GM19468 (cell line): ENCODE data around the gene SLC6A8.
"Not testable (repeated sequence)": the region's sequence is repeated elsewhere in the genome, so short reads cannot be mapped to it uniquely, and the experiment has no call there.

Source experiments
- ATAC-seq: cut with Tn5 transposase; IDR thresholded peaks from one replicate; pipeline ENCODE4 v1.9.1; 2021; ENCODE audit warnings: mild to moderate bottlenecking, moderate library complexity, moderate number of reproducible peaks; ENCODE audit not compliant: unreplicated experiment; ENCODE audit errors: extremely low read depth

SLC6A8 gene

DNA sequence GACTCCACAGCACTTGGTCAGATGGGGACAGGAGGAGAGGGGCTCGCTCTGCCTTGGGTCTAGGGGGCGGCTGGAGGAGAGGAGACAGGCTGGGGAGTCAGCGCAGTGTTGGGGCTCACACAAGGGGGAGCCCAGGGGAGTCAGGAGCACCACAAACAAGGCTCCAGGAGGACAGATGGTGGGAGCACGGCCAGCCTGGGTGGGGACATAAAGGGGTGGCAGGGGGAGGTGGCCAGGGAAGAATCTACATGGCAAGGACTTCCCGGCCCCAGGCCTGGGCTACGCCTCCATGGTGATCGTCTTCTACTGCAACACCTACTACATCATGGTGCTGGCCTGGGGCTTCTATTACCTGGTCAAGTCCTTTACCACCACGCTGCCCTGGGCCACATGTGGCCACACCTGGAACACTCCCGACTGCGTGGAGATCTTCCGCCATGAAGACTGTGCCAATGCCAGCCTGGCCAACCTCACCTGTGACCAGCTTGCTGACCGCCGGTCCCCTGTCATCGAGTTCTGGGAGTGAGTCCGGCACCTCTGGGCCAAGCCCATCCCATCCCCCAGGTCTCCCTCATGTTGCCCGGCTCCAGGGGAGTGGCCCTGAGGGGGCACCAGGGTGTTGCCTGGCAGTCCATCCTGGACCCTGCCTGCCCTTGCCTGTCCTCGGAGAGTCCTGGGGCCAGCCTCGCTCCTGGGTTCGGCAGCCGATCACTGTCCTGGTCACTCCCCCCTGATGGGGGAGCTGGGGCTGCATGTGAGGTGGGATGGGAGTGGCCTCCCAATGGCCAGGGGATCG lies 3.5 kb downstream of the SLC6A8 start:
- not testable (repeated sequence) for ATAC-seq

DNA sequence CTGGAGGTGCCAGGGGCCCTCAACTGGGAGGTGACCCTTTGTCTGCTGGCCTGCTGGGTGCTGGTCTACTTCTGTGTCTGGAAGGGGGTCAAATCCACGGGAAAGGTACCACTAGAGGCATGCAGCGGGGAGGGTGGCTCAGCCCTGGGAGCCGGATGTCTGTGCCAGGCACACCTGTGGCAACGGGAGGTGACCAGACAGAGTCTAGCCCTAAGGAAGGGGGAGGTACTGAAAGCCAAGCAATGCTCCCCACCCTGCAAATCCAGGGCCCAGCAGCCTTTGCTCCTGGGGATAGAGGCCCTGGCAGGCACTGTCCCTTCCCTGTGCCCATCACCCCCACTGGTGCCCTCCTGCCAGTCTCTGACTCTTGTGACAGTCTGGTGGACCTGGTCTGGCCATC lies 4.3 kb downstream of the SLC6A8 start:
- no peak for ATAC-seq

DNA sequence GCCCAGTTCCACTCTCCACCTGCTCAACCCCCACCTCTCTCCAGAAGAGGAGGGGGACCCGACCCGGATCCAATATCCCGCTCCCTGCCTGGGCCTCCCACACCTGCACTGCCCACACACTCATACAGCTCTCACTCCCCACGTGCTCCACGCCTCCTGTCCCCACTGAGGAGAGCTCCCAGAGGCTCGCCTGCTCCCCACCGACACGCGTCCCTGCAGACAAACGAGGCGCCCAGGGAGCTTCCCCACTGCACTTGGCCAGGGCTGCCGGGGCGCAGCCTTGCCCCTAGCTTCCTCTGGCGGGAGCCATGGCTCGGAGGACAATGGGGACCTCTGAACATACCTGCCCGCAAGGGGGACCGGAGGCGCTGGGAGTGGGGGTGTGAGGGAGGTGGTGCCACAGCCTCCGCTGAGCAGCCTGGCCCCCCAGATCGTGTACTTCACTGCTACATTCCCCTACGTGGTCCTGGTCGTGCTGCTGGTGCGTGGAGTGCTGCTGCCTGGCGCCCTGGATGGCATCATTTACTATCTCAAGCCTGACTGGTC lies 5.0 kb downstream of the SLC6A8 start:
- no peak for ATAC-seq

DNA sequence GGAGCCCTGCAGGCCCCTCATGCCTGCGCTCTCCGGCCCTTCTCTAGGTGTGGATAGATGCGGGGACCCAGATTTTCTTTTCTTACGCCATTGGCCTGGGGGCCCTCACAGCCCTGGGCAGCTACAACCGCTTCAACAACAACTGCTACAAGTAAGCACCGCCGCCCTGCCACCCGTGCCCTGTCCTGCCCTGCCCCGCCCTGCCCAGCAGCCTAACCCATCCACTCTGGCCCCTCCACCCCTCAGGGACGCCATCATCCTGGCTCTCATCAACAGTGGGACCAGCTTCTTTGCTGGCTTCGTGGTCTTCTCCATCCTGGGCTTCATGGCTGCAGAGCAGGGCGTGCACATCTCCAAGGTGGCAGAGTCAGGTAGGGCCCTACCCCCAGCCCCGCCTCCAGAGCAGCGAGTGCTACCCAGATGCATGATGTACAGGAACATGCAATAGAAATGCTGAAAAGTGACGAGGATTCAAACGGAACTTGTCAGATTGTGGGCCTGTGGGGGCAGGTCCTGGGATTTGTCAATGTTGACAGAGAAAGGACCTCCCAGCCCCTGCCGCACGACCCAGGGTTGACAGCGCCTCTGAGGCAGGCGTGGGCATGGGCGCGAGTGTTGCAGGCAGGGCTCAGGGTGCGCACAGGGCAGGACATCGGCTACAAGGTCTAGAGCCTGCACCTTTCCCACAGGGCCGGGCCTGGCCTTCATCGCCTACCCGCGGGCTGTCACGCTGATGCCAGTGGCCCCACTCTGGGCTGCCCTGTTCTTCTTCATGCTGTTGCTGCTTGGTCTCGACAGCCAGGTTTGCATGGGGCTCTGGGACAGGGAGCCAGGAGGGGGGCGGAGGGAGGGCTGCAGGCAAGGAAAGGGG lies 5.7 kb downstream of the SLC6A8 start:
- no peak for ATAC-seq

DNA sequence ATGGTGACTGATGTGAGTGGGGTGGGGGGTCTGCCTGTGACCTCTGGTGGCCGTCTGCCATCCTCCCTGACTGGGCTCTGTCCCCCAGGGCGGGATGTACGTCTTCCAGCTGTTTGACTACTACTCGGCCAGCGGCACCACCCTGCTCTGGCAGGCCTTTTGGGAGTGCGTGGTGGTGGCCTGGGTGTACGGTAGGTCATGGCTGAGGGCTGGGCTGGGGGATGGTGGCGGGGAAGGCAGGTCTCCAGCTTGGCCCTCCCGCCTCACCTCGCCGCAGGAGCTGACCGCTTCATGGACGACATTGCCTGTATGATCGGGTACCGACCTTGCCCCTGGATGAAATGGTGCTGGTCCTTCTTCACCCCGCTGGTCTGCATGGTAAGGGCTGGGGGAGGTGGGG lies 6.5 kb downstream of the SLC6A8 start:
- ATAC-seq: not testable (repeated sequence)

DNA sequence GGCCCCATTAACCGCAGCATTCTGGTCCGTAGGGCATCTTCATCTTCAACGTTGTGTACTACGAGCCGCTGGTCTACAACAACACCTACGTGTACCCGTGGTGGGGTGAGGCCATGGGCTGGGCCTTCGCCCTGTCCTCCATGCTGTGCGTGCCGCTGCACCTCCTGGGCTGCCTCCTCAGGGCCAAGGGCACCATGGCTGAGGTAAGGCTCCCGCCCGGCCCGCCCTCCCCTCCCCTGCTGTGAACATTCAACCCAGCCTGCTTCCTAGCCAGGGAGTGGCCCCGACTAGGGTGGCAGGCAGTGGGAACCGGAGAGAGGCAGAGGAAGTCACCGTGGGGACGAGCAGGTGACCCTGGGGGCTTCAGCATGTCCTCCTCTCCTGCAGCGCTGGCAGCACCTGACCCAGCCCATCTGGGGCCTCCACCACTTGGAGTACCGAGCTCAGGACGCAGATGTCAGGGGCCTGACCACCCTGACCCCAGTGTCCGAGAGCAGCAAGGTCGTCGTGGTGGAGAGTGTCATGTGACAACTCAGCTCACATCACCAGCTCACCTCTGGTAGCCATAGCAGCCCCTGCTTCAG lies 7.1 kb downstream of the SLC6A8 start:
- ATAC-seq: no peak

DNA sequence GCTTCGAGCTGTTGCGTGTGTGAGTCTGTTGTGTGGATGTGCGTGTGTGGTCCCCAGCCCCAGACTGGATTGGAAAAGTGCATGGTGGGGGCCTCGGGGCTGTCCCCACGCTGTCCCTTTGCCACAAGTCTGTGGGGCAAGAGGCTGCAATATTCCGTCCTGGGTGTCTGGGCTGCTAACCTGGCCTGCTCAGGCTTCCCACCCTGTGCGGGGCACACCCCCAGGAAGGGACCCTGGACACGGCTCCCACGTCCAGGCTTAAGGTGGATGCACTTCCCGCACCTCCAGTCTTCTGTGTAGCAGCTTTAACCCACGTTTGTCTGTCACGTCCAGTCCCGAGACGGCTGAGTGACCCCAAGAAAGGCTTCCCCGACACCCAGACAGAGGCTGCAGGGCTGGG lies 8.4 kb downstream of the SLC6A8 start:
- ATAC-seq: no peak

DNA sequence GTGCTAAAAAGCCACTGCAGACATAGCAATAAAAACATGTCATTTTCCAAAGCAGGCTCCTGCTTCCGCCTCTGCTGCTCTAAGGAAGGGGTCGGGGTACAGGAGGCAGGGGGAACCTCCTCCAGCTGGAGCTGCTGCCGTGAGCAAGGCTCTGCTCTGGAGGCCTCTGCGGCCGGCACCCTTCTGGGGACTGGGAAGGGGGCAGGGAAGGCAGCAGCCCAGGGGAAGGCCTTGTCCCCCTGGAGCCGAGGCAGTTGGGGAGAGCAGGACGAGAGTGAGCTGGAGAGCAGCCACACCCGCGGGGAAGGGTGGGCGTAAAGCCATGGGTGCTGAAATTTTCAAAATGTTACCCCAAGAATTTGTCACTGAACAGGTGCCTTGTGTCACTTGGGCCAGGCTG lies 8.8 kb downstream of the SLC6A8 start:
- not testable (repeated sequence) for ATAC-seq

DNA sequence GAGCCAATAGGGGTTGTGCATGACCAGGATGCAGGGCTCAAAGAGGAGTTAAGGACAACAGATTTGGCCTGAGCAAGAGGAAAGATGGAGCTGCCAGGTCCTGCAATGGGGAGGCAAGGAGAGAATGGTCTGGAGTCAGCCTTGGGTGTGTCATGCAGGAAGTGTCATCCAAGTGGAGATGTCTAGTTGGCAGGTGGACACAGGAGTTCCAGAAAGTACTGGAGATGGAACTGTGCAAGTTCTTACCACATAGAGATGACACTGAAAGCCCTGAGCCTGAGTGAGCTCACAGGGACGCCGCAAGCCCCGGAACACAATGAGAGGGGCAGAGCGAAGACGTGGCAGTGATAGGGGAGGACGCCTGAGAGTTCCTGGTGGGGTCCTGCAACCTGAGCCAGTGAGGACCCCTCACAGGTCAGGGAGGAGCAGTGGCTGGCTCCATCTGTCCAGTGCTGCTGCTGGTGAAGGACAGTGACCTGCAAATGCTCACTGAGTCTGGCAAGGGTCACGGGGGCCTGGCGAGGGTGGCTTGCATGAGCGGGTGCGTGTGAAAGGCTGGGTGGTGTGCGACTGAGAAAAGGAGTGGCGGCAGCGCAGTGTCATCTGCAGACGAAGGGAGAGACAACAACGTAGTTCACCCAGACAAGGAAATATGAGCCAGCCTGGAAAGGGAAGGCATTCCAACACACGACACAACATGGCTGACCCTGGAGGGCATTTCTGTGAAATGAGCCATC lies 9.4 kb downstream of the SLC6A8 start:
- ATAC-seq: not testable (repeated sequence)

DNA sequence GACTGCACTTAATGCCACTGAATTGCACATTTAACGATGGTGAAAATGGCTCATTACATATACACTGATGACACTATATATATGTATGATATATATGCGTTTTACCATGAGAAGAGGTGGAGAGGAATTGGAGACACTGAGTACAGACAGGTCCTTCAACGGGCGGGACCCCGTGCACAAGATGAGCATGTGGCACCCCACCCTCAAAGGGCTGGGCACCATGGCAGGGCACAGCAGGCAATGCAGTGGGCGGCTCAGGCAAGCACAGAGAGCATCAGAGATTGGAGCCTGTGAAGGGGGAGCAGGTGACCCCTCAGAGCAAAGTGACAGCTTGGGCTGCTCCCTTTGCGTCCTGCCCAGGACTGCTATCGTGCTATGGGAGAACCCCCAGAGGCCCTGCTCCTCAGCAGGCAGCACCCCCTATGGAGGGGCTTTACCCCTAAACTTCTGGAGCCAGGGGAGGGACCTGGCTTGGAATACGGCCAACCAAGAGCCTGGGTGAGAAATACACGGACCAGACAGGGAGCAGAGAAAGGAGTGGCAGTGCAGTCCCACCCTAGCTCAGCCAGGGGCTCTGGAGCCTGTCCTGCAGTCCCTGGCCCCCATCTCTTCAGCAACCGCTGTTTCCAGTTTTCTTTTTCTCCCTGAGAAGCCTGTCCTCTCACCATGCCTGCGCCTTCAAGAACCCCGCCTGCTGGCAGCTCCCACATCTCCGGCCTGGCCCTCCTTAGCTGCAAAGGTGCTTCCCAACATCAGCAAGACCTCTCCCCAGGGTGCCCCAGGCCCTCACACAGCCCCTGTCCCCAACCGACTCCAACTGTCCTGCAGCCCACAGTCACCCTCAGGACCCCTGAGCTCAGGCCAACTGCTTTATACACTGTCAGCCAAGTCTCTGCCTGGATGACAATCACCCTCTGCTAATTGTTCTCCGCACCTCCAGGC lies 10.5 kb downstream of the SLC6A8 start:
- no peak for ATAC-seq

DNA sequence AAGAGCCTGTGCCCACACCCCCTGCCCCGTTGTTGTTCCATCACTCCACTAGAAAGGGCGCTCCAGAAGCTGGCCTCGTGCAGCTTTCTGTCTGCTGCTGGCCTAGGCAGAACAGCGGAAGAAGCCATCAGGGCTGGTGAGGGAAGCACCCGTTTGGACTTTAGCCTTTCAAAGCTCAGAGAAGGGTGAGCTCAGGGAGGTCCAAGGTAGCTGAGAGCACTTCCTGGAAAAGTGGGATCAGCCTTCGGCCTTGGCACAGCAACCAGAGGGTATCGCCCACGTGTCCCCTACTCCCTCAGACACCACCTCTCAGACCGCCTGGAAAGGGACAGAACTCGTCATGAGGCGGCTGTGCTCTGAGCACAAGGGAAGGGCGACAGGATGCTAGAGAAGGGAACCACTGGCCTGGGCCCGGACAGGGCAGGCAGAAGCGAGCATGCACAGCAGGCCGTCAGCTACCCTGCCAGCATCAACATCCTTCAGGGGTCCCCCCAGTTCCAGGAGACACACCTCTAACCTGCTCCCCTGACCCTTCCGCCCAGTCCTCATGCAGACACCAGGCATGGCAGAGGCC lies 11.6 kb downstream of the SLC6A8 start:
- ATAC-seq: not testable (repeated sequence)

DNA sequence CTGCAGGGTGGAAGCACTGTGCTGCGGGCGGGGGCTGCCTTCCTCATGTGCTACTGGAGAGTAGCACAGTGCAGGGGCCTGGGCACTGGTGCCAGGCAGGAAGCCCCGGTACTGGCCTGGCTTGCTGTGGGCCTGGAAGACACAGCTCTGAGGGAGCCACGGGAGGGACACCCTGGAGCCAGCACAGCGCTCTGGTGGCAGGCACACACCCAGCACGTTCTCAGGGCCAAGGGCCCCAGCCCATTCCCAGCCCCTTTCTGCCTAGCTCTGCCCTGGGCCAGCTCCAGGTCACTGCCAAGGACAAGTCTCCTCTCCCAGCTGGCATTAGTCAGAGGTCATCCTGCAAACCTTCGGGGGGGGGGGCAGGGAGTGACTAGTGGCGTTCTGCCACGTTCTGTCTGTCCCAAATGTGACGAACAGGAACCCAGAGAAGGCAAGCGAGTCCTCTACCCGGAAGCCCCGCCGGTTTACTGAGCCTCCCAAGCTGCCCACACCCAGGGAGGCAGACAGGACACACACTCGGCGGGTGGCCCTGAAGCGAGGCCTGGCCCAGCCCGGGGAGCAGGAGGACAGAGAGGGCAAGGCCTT lies 12.2 kb downstream of the SLC6A8 start:
- not testable (repeated sequence) for ATAC-seq

DNA sequence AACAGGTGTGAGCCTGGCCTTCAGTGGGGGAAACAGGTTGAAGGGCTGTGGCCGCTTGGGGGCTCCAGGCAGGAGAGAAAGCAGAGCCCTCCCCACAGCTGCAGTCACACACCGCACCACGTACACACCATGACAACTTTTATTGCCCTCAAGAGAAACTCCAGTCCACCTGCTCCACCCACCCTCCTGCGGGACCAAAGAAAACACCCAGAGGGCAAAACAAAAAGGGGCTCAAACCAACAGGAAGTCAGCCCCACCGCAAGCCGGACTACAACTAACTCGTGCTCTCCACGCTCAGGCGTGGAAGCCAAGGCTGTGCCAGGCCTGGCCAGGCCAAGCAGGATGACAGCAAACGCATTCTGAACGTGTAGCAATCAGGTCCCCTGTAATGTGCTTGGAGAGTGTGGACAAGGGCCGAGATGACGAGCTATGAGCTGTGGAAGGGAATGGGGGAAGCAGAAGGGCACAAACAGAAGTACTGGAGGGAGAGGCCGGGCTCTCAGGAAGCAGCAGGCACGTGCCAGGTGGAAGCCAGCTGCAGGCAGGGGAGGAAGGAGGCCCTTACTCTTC lies 12.7 kb downstream of the SLC6A8 start:
- ATAC-seq: no peak

DNA sequence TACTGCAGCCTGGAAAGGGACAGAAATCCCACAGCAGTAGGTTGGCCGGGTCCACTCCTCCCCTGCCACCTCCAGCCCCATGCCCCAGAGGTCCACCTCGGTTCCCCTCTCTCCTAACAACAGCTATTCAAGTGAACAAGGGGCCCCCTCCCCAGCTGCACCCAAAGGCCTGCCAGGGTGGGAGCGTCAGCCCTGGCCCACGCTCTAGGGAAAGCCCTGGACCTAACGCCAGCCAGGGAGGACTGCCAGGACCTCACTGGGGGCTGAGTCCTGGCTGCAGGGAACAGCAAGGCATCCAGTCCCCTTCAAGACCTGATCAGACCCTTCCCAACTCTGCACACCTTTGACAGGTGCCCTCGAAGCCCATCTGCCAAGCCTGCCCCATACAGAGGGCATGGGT lies 13.2 kb downstream of the SLC6A8 start:
- ATAC-seq: no peak

DNA sequence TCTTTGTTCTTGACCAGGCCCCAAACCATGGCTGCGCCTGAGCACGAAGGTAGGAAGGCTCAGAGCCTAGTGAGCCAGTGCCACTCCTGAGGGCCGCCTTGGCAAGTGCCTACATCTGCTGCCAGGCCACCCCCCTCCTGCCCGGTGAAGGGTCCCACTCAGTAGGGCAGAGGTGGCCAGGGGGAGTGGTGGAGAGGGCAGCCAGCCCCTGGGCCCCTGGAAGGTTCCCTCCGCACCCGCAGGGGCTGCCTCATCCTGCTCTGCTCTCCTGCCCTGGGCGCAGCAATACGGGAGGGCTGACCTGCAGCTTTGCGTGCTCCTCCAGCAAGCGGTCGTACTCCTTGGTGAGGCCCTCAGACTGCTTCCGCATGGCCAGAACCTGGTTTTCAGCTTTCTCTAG lies 14.0 kb downstream of the SLC6A8 start:
- ATAC-seq: no peak

DNA sequence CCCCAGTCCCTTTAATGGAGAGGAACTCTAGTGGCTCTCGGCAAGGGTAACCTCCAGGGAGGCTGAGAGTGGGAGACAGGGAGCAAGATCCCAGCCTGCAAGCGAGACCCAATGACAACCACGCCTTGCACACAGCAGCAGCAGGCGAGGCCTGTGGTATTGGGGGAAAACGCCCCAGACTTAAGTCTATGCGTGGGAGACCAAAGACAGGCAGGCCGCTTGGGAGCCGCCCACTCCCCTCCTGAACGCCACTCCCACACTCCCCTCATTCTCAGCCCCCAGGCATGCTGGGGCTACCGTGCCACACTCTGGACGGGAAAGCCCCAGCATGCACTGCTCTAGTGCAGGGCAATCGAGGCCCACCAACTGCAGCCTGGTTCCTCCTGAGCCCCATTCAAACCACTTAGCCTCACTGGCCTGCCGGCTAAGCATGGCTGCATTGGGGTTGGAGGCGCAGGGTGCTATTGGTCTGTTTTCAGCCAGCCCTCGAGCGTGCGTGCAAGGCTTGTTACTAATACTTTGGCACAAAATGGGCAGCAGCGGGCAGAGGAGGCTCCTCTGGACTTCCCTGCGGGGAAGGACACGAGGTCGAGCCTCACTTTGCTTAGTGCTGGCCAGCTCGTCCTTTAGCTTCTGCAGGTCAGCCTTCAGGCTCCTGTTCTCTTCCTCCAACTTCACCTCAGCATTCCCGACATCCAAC lies 14.8 kb downstream of the SLC6A8 start:
- no peak for ATAC-seq

DNA sequence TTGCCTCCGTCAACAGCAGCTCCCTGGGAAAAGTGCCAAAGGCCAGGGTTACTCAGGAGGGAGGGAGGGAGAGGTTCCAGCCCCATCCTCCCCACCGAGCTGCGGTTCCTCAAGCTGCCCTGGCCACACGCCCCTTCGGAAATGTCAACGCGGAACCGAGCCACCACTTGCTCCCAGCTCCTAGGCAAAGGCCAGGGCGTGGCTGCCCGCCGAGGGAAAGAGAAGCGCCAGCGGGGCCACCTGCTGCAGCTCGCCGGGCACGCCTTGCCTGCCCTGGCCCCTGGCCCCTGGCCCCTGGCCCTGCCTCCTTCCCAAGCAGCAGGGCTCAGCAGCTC lies 15.3 kb downstream of the SLC6A8 start:
- ATAC-seq: no peak
